Neural cell (in vitro differentiated cells): ENCODE data around the gene WWTR1. TPM values are rescaled to one million over a fixed set of nuclear protein-coding genes. Genes with fewer than 3 reads are reported as not detected.

ENCODE experiments used
- H2AFZ ChIP-seq: fragments of 200-600, 300-800 bp; sonication (generic), shearing (Covaris generic); 2 replicates; pipeline ENCODE4 v1.6.0; 2014; ENCODE audit warnings: low read depth, mild to moderate bottlenecking, antibody characterized with exemption, low read length, moderate library complexity
- H3F3A ChIP-seq: fragments of 200-600 bp; shearing (Covaris generic); 2 replicates; pipeline ENCODE4 v1.6.1; 2016; ENCODE audit warnings: mild to moderate bottlenecking, moderate library complexity, mixed read lengths, antibody characterized with exemption, low read length; ENCODE audit not compliant: insufficient read depth, poor library complexity, severe bottlenecking
- H3K27ac ChIP-seq: fragments of 200-600, 300-800 bp; sonication (generic), shearing (Covaris generic); 2 replicates; pipeline ENCODE4 v1.5.1; 2014; ENCODE audit warnings: mild to moderate bottlenecking, low read length, moderate library complexity
- H3K27me3 ChIP-seq: fragments of 300-800, 200-600 bp; sonication (generic), shearing (Covaris generic); 2 replicates; pipeline ENCODE4 v1.6.0; 2014; ENCODE audit warnings: mild to moderate bottlenecking, low read depth, low read length, moderate library complexity; ENCODE audit not compliant: insufficient read depth
- H3K36me3 ChIP-seq: fragments of 300-800, 200-600 bp; sonication (generic), shearing (Covaris generic); 2 replicates; pipeline ENCODE4 v1.5.1; 2014; ENCODE audit warnings: mild to moderate bottlenecking, antibody characterized with exemption, low read length, moderate library complexity; ENCODE audit not compliant: insufficient read depth
- H3K4me2 ChIP-seq: fragments of 300-800, 200-600 bp; sonication (generic), shearing (Covaris generic); 2 replicates; pipeline ENCODE4 v1.6.0; 2014; ENCODE audit warnings: mild to moderate bottlenecking, low read length
- H3K4me3 ChIP-seq: fragments of 300-800, 200-600 bp; sonication (generic), shearing (Covaris generic); 2 replicates; pipeline ENCODE4 v1.5.1; 2014; ENCODE audit warnings: mild to moderate bottlenecking, low read length, moderate library complexity
- H3K79me2 ChIP-seq: fragments of 200-600 bp; shearing (Covaris generic); replicated peaks from 2 replicates; pipeline ENCODE4 v1.6.0; 2014; ENCODE audit warnings: mild to moderate bottlenecking, low read length, moderate library complexity; ENCODE audit not compliant: insufficient read depth
- H3K9ac ChIP-seq: fragments of 300-800, 200-600 bp; sonication (generic), shearing (Covaris generic); 2 replicates; pipeline ENCODE4 v1.6.1; 2016; ENCODE audit warnings: mild to moderate bottlenecking, low read length, mixed read lengths
- H3K9me2 ChIP-seq: fragments of 200-600 bp; shearing (Covaris generic); 2 replicates; pipeline ENCODE4 v1.6.1; 2016; ENCODE audit warnings: mild to moderate bottlenecking, low read length, mixed read lengths; ENCODE audit not compliant: insufficient read depth
- H3K9me3 ChIP-seq: fragments of 200-600, 300-800 bp; sonication (generic), shearing (Covaris generic); 2 replicates; pipeline ENCODE4 v1.6.1; 2016; ENCODE audit warnings: mild to moderate bottlenecking, mixed run types, low read length, moderate library complexity, mixed read lengths
- H4K20me1 ChIP-seq: fragments of 200-600 bp; shearing (Covaris generic); 2 replicates; pipeline ENCODE4 v1.6.1; 2016; ENCODE audit warnings: mild to moderate bottlenecking, mixed run types; ENCODE audit not compliant: insufficient read depth
- CTCF ChIP-seq: fragments of 450-650 bp; IDR thresholded peaks from 2 replicates; pipeline ENCODE4 v1.5.1; 2014; ENCODE audit warnings: antibody characterized with exemption, mild to moderate bottlenecking, moderate library complexity; ENCODE audit not compliant: poor library complexity, severe bottlenecking
- EP300 ChIP-seq: fragments of 450-650 bp; conservative IDR thresholded peaks from 2 replicates; pipeline ENCODE4 v1.6.1; 2014; ENCODE audit warnings: antibody characterized with exemption, mild to moderate bottlenecking, moderate library complexity; ENCODE audit not compliant: poor library complexity, severe bottlenecking
- EZH2 ChIP-seq: fragments of 200-600, 300-800 bp; shearing (Covaris generic), sonication (generic); IDR thresholded peaks from 2 replicates; pipeline ENCODE4 v1.6.1; 2014; ENCODE audit warnings: antibody characterized with exemption, low read length, borderline replicate concordance, mild to moderate bottlenecking; ENCODE audit not compliant: insufficient read depth, poor library complexity, severe bottlenecking
- MXI1 ChIP-seq: fragments of 450-650 bp; conservative IDR thresholded peaks from 2 replicates; pipeline ENCODE4 v1.6.1; 2014; ENCODE audit warnings: antibody characterized with exemption, mild to moderate bottlenecking; ENCODE audit not compliant: poor library complexity, severe bottlenecking
- POLR2AphosphoS5 ChIP-seq: IDR thresholded peaks from 2 replicates; pipeline ENCODE4 v1.6.1; 2012
- RAD21 ChIP-seq: fragments of 450-650 bp; conservative IDR thresholded peaks from 2 replicates; pipeline ENCODE4 v1.6.1; 2014; ENCODE audit warnings: antibody characterized with exemption, mild to moderate bottlenecking, moderate library complexity
- SMC3 ChIP-seq: fragments of 450-650 bp; conservative IDR thresholded peaks from 2 replicates; pipeline ENCODE4 v1.6.1; 2014; ENCODE audit warnings: antibody characterized with exemption, mild to moderate bottlenecking, moderate library complexity; ENCODE audit not compliant: poor library complexity
- TAF1 ChIP-seq: IDR thresholded peaks from 2 replicates; pipeline ENCODE4 v1.6.1; 2012; ENCODE audit warnings: low read depth
- polyA plus RNA-seq: library from polyadenylated mRNA; depleted of rRNA; stranded (reverse); fragments of >200 nt; gene quantifications from 2 replicates; pipeline ENCODE4 v1.2.3, GENCODE V29; 2014
- TF ChIP-seq, protein P1 (sequence below): IDR thresholded peaks from 2 replicates; pipeline ENCODE4 v1.6.1; 2012; ENCODE audit warnings: borderline replicate concordance

The WWTR1 gene
- polyA plus RNA-seq, 1 donor from 2014 or later = 0.97 TPM

GRCh38 chr3:149532489-149533180 lies 125.2 kb downstream of the WWTR1 start:
- Histone ChIP-seq H3K9ac (no peak overlapping the region), H3K4me3 (no peak overlapping the region), H3K79me2 (no peaks in the 10 kb centered on the region), H3K9me2 (no peaks in the 10 kb centered on the region), H4K20me1 (no peaks in the 10 kb centered on the region), H3K4me2 (no peak overlapping the region), H3K36me3 (no peaks in the 10 kb centered on the region), H3K27me3 (no peaks in the 10 kb centered on the region), H3K27ac (no peak overlapping the region), H2AFZ (no peak overlapping the region), H3K9me3 (no peaks in the 10 kb centered on the region), H3F3A (no peaks in the 10 kb centered on the region)
- TF ChIP-seq, protein P1, sequence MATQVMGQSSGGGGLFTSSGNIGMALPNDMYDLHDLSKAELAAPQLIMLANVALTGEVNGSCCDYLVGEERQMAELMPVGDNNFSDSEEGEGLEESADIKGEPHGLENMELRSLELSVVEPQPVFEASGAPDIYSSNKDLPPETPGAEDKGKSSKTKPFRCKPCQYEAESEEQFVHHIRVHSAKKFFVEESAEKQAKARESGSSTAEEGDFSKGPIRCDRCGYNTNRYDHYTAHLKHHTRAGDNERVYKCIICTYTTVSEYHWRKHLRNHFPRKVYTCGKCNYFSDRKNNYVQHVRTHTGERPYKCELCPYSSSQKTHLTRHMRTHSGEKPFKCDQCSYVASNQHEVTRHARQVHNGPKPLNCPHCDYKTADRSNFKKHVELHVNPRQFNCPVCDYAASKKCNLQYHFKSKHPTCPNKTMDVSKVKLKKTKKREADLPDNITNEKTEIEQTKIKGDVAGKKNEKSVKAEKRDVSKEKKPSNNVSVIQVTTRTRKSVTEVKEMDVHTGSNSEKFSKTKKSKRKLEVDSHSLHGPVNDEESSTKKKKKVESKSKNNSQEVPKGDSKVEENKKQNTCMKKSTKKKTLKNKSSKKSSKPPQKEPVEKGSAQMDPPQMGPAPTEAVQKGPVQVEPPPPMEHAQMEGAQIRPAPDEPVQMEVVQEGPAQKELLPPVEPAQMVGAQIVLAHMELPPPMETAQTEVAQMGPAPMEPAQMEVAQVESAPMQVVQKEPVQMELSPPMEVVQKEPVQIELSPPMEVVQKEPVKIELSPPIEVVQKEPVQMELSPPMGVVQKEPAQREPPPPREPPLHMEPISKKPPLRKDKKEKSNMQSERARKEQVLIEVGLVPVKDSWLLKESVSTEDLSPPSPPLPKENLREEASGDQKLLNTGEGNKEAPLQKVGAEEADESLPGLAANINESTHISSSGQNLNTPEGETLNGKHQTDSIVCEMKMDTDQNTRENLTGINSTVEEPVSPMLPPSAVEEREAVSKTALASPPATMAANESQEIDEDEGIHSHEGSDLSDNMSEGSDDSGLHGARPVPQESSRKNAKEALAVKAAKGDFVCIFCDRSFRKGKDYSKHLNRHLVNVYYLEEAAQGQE = no peak
- no peak for TF ChIP-seq EZH2
- TF ChIP-seq SMC3 = no peak

DNA sequence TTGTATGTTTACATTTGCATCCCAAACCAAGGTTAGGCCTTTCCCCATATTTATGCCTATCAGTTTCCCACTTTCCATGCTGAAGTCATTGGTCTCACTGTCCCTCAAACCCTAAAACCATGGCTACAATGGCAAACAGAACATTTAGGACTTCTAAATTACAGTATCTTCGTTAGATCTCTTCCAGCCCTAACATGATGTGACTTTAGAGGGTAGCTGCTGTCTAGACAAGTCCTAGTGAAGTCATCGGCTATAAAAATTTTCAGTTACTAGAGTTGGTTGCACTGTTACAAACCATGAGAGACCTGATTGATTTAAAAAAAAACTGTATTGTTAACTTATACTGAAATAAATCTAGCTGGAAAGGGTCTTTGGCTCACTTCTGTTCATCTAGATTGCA lies 128.7 kb downstream of the WWTR1 start:
- TF ChIP-seq POLR2AphosphoS5 = no peak
- no peak for TF ChIP-seq EP300
- TF ChIP-seq MXI1 = no peak
- TF ChIP-seq CTCF = no peak
- TF ChIP-seq, protein P1 = no peak
- TF ChIP-seq SMC3 = no peak
- no peak for TF ChIP-seq TAF1
- TF ChIP-seq EZH2 = no peak
- TF ChIP-seq RAD21 = no peak
- Histone ChIP-seq H3K36me3 (no peaks in the 10 kb centered on the region), H3K27ac (no peak overlapping the region), H3K9me2 (no peaks in the 10 kb centered on the region), H3K9me3 (no peaks in the 10 kb centered on the region), H4K20me1 (no peaks in the 10 kb centered on the region), H3K4me3 (no peak overlapping the region), H3K79me2 (no peaks in the 10 kb centered on the region), H3K4me2 (no peak overlapping the region), H2AFZ (no peak overlapping the region), H3K27me3 (no peaks in the 10 kb centered on the region), H3F3A (no peaks in the 10 kb centered on the region), H3K9ac (no peak overlapping the region)
